ENCODE measurements around the gene SCYL3. TPM values are rescaled to one million over a fixed set of nuclear protein-coding genes. Genes with fewer than 3 reads are reported as not detected.
"Not testable (repeated sequence)": the region's sequence is repeated elsewhere in the genome, so short reads cannot be mapped to it uniquely, and the experiment has no call there.

Gene SCYL3
- total RNA-seq, 6 experiments from 2014 or later = 4.4 to 5.2 (median 4.7) TPM

GRCh38 chr1:169829671-169830070 is 64.0 kb downstream of the SCYL3 start:
- TF ChIP-seq, protein P1, sequence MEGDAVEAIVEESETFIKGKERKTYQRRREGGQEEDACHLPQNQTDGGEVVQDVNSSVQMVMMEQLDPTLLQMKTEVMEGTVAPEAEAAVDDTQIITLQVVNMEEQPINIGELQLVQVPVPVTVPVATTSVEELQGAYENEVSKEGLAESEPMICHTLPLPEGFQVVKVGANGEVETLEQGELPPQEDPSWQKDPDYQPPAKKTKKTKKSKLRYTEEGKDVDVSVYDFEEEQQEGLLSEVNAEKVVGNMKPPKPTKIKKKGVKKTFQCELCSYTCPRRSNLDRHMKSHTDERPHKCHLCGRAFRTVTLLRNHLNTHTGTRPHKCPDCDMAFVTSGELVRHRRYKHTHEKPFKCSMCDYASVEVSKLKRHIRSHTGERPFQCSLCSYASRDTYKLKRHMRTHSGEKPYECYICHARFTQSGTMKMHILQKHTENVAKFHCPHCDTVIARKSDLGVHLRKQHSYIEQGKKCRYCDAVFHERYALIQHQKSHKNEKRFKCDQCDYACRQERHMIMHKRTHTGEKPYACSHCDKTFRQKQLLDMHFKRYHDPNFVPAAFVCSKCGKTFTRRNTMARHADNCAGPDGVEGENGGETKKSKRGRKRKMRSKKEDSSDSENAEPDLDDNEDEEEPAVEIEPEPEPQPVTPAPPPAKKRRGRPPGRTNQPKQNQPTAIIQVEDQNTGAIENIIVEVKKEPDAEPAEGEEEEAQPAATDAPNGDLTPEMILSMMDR (IDR thresholded peaks at IDR 0.05) = no peak
- Mint-ChIP-seq H3K4me3 (no peak overlapping the region), H3K27ac (no peak overlapping the region), H3K36me3 (ENCODE audit: low read depth) (peaks cover 5% of the 10 kb centered on the region; the same call in 1 of the 2 replicates), H3K27me3 (ENCODE audit: insufficient read depth) (no peaks in the 10 kb centered on the region), H3K9me3 (no peaks in the 10 kb centered on the region), H3K4me1 (ENCODE audit: low read depth) (no peaks in the 10 kb centered on the region)
- DNase-seq = no peak

- Mint-ChIP-seq H3K4me3 (no peak overlapping the region), H3K36me3 (ENCODE audit: low read depth) (peaks cover 12% of the 10 kb centered on the region; the same call in 1 of the 2 replicates), H3K27ac (no peak overlapping the region), H3K27me3 (ENCODE audit: insufficient read depth) (peaks cover 1% of the 10 kb centered on the region; the same call in 1 of the 2 replicates), H3K4me1 (ENCODE audit: low read depth) (no peaks in the 10 kb centered on the region), H3K9me3 (no peaks in the 10 kb centered on the region)
- TF ChIP-seq, protein P1 (IDR thresholded peaks at IDR 0.05) = no peak
- no peak for DNase-seq
Measured at GRCh38 chr1:169824153-169824552, 69.5 kb downstream of the SCYL3 start.

DNA sequence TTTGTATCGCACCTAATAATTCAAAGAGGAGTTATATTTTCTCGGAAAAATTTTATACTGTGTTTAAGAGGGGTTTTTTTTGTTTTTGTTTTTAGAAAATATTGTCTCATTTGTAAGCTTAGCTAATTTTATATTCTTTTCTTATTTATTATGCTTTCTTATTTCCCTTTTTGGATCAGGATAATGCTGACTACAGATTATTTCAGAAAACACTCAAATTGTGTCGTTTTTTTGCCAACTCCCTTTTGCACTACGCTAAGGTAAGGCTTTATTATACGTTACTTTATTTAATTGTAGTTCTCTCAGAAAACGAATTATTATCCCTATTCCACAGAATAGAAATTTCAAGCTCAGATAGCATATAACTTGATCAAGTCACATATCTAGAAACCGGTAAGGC is 72.2 kb downstream of the SCYL3 start:
- Mint-ChIP-seq H3K36me3 (ENCODE audit: low read depth) (peaks cover 16% of the 10 kb centered on the region), H3K27me3 (ENCODE audit: insufficient read depth) (peaks cover 1% of the 10 kb centered on the region; the same call in 1 of the 2 replicates), H3K4me1 (ENCODE audit: low read depth) (no peaks in the 10 kb centered on the region), H3K4me3 (no peak overlapping the region), H3K9me3 (no peaks in the 10 kb centered on the region), H3K27ac (no peak overlapping the region)
- TF ChIP-seq, protein P1 (IDR thresholded peaks at IDR 0.05) = no peak
- no peak for DNase-seq

GRCh38 chr1:169816617-169817016 is 77.1 kb downstream of the SCYL3 start:
- Mint-ChIP-seq H3K27me3 (ENCODE audit: insufficient read depth) (0 out of 2 replicates have a peak, but pooled peaks cover 1% of the 10 kb centered on the region), H3K9me3 (no peaks in the 10 kb centered on the region), H3K27ac (no peak overlapping the region), H3K4me3 (no peak overlapping the region), H3K36me3 (ENCODE audit: low read depth) (peaks cover 9% of the 10 kb centered on the region), H3K4me1 (ENCODE audit: low read depth) (no peaks in the 10 kb centered on the region)
- DNase-seq = no peak
- TF ChIP-seq, protein P1 (IDR thresholded peaks at IDR 0.05) = no peak

DNA sequence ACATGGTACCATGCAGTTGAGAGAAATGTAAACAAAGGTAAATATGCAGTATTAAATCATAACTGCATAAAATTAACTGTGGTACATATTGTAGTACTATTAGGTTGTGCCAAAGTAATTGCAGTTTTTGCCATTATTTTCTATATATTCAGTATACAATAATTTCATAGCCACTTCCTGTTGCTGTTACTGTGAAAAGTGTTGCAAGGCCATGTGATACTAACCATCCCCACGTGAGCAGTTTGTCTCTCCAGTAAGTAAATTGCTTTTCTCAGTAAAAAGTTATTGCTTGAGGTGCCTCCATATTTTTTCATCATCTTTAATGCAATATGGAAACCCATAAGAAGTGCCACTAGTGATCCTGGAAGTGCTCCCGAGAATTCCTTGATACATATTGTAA is 79.4 kb downstream of the SCYL3 start:
- TF ChIP-seq, protein P1 (IDR thresholded peaks at IDR 0.05) = no peak
- no peaks in the 10 kb centered on the region for H3K27me3 Mint-ChIP-seq (ENCODE audit: insufficient read depth)
- H3K4me3 Mint-ChIP-seq = no peak overlapping the region
- peaks cover 9% of the 10 kb centered on the region for H3K36me3 Mint-ChIP-seq (ENCODE audit: low read depth)
- no peaks in the 10 kb centered on the region for H3K4me1 Mint-ChIP-seq (ENCODE audit: low read depth)
- no peak overlapping the region for H3K27ac Mint-ChIP-seq
- H3K9me3 Mint-ChIP-seq = no peaks in the 10 kb centered on the region
- DNase-seq = no peak

DNA sequence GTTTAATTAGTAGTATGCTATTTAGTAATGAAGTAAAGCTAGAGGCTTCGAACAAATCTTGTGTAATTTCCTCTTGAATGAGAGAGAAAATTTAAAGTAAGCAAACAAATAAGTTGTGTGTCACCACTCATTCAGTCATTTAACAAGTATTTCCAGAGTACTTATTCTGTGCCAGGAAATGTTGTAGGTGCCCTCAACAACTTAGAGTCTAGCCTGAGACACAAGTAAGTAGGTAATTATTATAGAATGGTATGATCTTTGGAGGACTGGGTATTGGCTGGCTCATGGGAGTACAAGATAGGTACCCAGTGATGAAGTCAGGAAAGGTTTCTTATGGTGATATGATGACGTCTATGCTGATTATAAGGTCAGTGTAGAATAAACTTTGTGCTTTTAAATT is 81.6 kb downstream of the SCYL3 start:
- Mint-ChIP-seq H3K4me1 (ENCODE audit: low read depth) (peaks cover under 1% of the 10 kb centered on the region; the same call in 1 of the 2 replicates), H3K27me3 (ENCODE audit: insufficient read depth) (no peaks in the 10 kb centered on the region), H3K27ac (no peak overlapping the region), H3K4me3 (no peak overlapping the region), H3K36me3 (ENCODE audit: low read depth) (peaks cover 2% of the 10 kb centered on the region; the same call in 1 of the 2 replicates), H3K9me3 (no peaks in the 10 kb centered on the region)
- TF ChIP-seq, protein P1 (IDR thresholded peaks at IDR 0.05) = no peak
- DNase-seq = no peak

GRCh38 chr1:169811418-169812035 is 82.2 kb downstream of the SCYL3 start:
- H3K36me3 Mint-ChIP-seq (ENCODE audit: low read depth); H3K27me3 Mint-ChIP-seq (ENCODE audit: insufficient read depth); H3K9me3 Mint-ChIP-seq; H3K4me3 Mint-ChIP-seq; DNase-seq; H3K27ac Mint-ChIP-seq; H3K4me1 Mint-ChIP-seq (ENCODE audit: low read depth): not testable (repeated sequence)

Measured in HFFc6 (cell line).